ENCODE measurements around the gene KRTAP20-4.

GRCh38 chr21:30592140-30592539 is 28.3 kb upstream of the KRTAP20-4 start, which contains the start of gene KRTAP6-3:
- TF ChIP-seq POLR2AphosphoS2 (conservative IDR thresholded peaks at IDR 0.05; ENCODE audit: low read length): no peak
- TF ChIP-seq BCL3 (IDR thresholded peaks at IDR 0.05): no peak
- TF ChIP-seq CTCF (IDR thresholded peaks at IDR 0.05): no peak
- TF ChIP-seq ELK1 (IDR thresholded peaks at IDR 0.05; ENCODE audit: low read depth, low read length): no peak
- no peak for TF ChIP-seq RFX5 (IDR thresholded peaks at IDR 0.05)
- no peak for TF ChIP-seq JUN (IDR thresholded peaks at IDR 0.05)
- TF ChIP-seq POLR2A (IDR thresholded peaks at IDR 0.05; ENCODE audit: low read length): no peak
- TF ChIP-seq MYC (IDR thresholded peaks at IDR 0.05; ENCODE audit: borderline replicate concordance, low read length): no peak
- no peak for TF ChIP-seq RAD21 (conservative IDR thresholded peaks at IDR 0.05 in 1 of 2, IDR thresholded peaks at IDR 0.05 in 1 of 2)
- TF ChIP-seq CEBPB (IDR thresholded peaks at IDR 0.05): no peak
- TF ChIP-seq SMC3 (IDR thresholded peaks at IDR 0.05): no peak
- TF ChIP-seq BHLHE40 (IDR thresholded peaks at IDR 0.05; ENCODE audit: low read depth, low read length): no peak
- no peak for TF ChIP-seq ZSCAN20 (CRISPR knock-in tag; IDR thresholded peaks at IDR 0.05)

Data from A549 (cell line).